Measurements from ENCODE around the gene CIB1. TPM values are rescaled to one million over a fixed set of nuclear protein-coding genes. Genes with fewer than 3 reads are reported as not detected.

CIB1 gene
- total and polyA plus RNA-seq, 10 of the 15 experiments (the other 5 are each of a cell fraction or from before 2014, with no cell fraction given): 10.8 to 155 (median 81.9) TPM

GRCh38 chr15:90243943-90244639, 10.3 kb upstream of the CIB1 start:
- no peaks in the 10 kb centered on the region for H3K4me1 ChIP-seq (ENCODE audit: control insufficient read depth, insufficient read depth, low read length)
- no peak overlapping the region for H3K4me3 ChIP-seq
- ChIA-PET CTCF (interaction anchor here (0.6 kb wide), 1 partner anchor 43 kb away, joined by 3 read pairs; no protein-coding TSS in a partner anchor), POLR2A (interaction anchor here (0.7 to 1.1 kb wide), 3 partner anchors 10 to 1225 kb away, joined by 3 to 9 read pairs (median 4); partner anchors contain the start of genes CIB1 and GDPGP1), SMC1A (ENCODE audit: uncharacterized antibody, unreplicated experiment) (no interaction called here), RAD21 (ENCODE audit: unreplicated experiment) (interaction anchor here (1.1 kb wide), 1 partner anchor 10 kb away, joined by 3 read pairs; the partner anchor contains the start of genes CIB1 and GDPGP1)
- TF ChIP-seq BCL11A (IDR thresholded peaks at IDR 0.05; ENCODE audit: low read depth, low read length): no peak
- no peak for TF ChIP-seq TCF12 (IDR thresholded peaks at IDR 0.05; ENCODE audit: low read depth, low read length)
- TF ChIP-seq CBFB (IDR thresholded peaks at IDR 0.05; ENCODE audit: low read depth): no peak
- no peak for TF ChIP-seq CTCF (IDR thresholded peaks at IDR 0.05 in 2 of 3, conservative IDR thresholded peaks at IDR 0.05 in 1 of 3; ENCODE audit: control insufficient read depth in 2 of 3, extremely low read depth in 1 of 3, insufficient read depth in 1 of 3, low read depth in 3 of 3, low read length in 3 of 3)
- TF ChIP-seq SMAD1 (IDR thresholded peaks at IDR 0.05; ENCODE audit: low read depth, partially characterized antibody): no peak
- no peak for TF ChIP-seq RAD21 (IDR thresholded peaks at IDR 0.05; ENCODE audit: insufficient read depth, low read depth, low read length)
- no peak for TF ChIP-seq CREM (IDR thresholded peaks at IDR 0.05; ENCODE audit: low read depth)
- FAIRE-seq: no peak
- in situ Hi-C loops (cut with MboI): no loop called here
- H3K4me2 ChIP-seq (ENCODE audit: control insufficient read depth, insufficient read depth): no peak overlapping the region
- no peaks in the 10 kb centered on the region for H3K9me3 ChIP-seq (replicated peaks; ENCODE audit: control insufficient read depth, insufficient read depth, low read length)
- no peaks in the 10 kb centered on the region for H4K20me1 ChIP-seq (ENCODE audit: control insufficient read depth, insufficient read depth)
- intact Hi-C loops (cut with micrococcal nuclease; ENCODE audit: unreplicated experiment): no loop called here
- DNase-seq (ENCODE audit: low read depth, low spot score): no peak
- no peak overlapping the region for H3K27ac ChIP-seq (ENCODE audit: control insufficient read depth, insufficient read depth)
- no peak overlapping the region for H2AFZ ChIP-seq (ENCODE audit: control insufficient read depth, low read depth, low read length)
- no peaks in the 10 kb centered on the region for H3K79me2 ChIP-seq (ENCODE audit: control insufficient read depth, insufficient read depth, low read length)
- no peaks in the 10 kb centered on the region for H3K27me3 ChIP-seq (replicated peaks in 1 of 2; ENCODE audit: control insufficient read depth in 2 of 2, insufficient read depth in 2 of 2, low read length in 1 of 2)
- H3K9ac ChIP-seq (ENCODE audit: control insufficient read depth, insufficient read depth, low read length): no peak overlapping the region
- ATAC-seq: no peak
- H3K36me3 ChIP-seq (ENCODE audit: control insufficient read depth in 2 of 2, insufficient read depth in 2 of 2, low read length in 1 of 2): peaks cover 0 to 2% of the 10 kb centered on the region in 2 experiments; a peak in 2 of 4 replicates
- WGBS (ENCODE audit: insufficient coverage, insufficient replicate concordance, low lambda C conversion rate, missing lambda C conversion rate): 88% methylated on average over 10 of the region's 10 CpGs
- BruUV-seq (replicated peaks): no TSS peak
